Panc1 (cell line): ENCODE results near the gene MOK. TPM values are rescaled to one million over a fixed set of nuclear protein-coding genes. Genes with fewer than 3 reads are reported as not detected.

Experiments
- ATAC-seq: fragments of 200-7000 bp; cut with Tn5 transposase; 2 replicates; pipeline ENCODE4 v1.9.1; 2020; ENCODE audit warnings: mild to moderate bottlenecking, moderate library complexity
- BruUV-seq: library from RNA; stranded (reverse); fragments of 400-500 nt; replicated peaks from 2 replicates; lab custom pipeline; 2021; lab: Mats Ljungman, UMichigan
- CTCF ChIA-PET: fragments of 300-600 bp; sonication (Branson Sonifier 250); formaldehyde crosslinking; loops from one replicate; lab custom pipeline; 2022; ENCODE audit warnings: antibody characterized with exemption; lab: Charles Lee
- POLR2A ChIA-PET: fragments of 300-600 bp; sonication (Branson Sonifier 250); formaldehyde crosslinking; loops from one replicate; lab custom pipeline; 2022; ENCODE audit warnings: antibody characterized with exemption; lab: Charles Lee
- DNase-seq: peaks from one replicate; pipeline ENCODE4 v3.0.0-alpha.2; 2010; ENCODE audit warnings: low read depth, low spot score
- H3K27ac ChIP-seq: 2 replicates; pipeline ENCODE4 v1.5.1; 2011; ENCODE audit warnings: mild to moderate bottlenecking, low read length, inconsistent platforms
- H3K27me3 ChIP-seq: fragments of 200-500 bp; sonication (Bioruptor generic); 2 replicates; pipeline ENCODE4 v1.6.0; 2014; ENCODE audit warnings: low read length, inconsistent platforms; ENCODE audit not compliant: control insufficient read depth, insufficient read depth
- H3K36me3 ChIP-seq: fragments of 200-500 bp; sonication (Bioruptor generic); 2 replicates; pipeline ENCODE4 v1.5.1; 2014; ENCODE audit warnings: inconsistent platforms, mild to moderate bottlenecking, low read length, moderate library complexity; ENCODE audit not compliant: control insufficient read depth, insufficient read depth
- H3K4me1 ChIP-seq: 2 replicates; pipeline ENCODE4 v1.5.1; 2011; ENCODE audit warnings: inconsistent platforms, mild to moderate bottlenecking, low read length, moderate library complexity; ENCODE audit not compliant: control insufficient read depth, insufficient read depth
- H3K4me3 ChIP-seq, 2 experiments: 2 replicates each; pipeline ENCODE4 v1.5.1; 2011 to 2012; ENCODE audit warnings: low read depth in 2 of 2, low read length in 2 of 2, mild to moderate bottlenecking in 2 of 2, inconsistent platforms in 1 of 2, moderate library complexity in 1 of 2
- H3K9me3 ChIP-seq: fragments of 200-500 bp; sonication (Bioruptor generic); 2 replicates; pipeline ENCODE4 v1.5.1; 2014; ENCODE audit warnings: low read depth, mild to moderate bottlenecking, inconsistent platforms, low read length, moderate library complexity; ENCODE audit not compliant: control insufficient read depth, insufficient read depth
- CTCF ChIP-seq: fragments of 450-650 bp; IDR thresholded peaks from 2 replicates; pipeline ENCODE4 v1.5.1; 2017; ENCODE audit warnings: mild to moderate bottlenecking
- POLR2AphosphoS5 ChIP-seq: IDR thresholded peaks from 2 replicates; pipeline ENCODE4 v1.6.1; 2012; ENCODE audit warnings: mild to moderate bottlenecking, low read depth, low read length, moderate library complexity
- SIN3A ChIP-seq: IDR thresholded peaks from 2 replicates; pipeline ENCODE4 v1.6.1; 2012; ENCODE audit warnings: low read depth, mild to moderate bottlenecking, low read length, moderate library complexity, borderline replicate concordance; ENCODE audit not compliant: insufficient read depth
- TCF7L2 ChIP-seq: IDR thresholded peaks from 2 replicates; pipeline ENCODE4 v1.6.1; 2011; ENCODE audit warnings: mild to moderate bottlenecking, low read depth, low read length, inconsistent platforms
- in situ Hi-C: cut with HindIII; loops from 2 replicates; pipeline ENCODE4 v1.10.0; 2016; ENCODE audit warnings: low sequenced_read_pairs, low pct_unique_long_range_greater_than_20kb
- intact Hi-C: fragments of 100-400 bp; cut with micrococcal nuclease; formaldehyde crosslinking; loops from one replicate; pipeline ENCODE4 v1.10.0; 2022; ENCODE audit not compliant: unreplicated experiment
- total RNA-seq: library from RNA; stranded (reverse); gene quantifications from one replicate; pipeline ENCODE4 v1.2.1, GENCODE V29; 2021; ENCODE audit not compliant: unreplicated experiment
- TF ChIP-seq, protein P1 (sequence below), 2 experiments: IDR thresholded peaks; 2 replicates each; pipeline ENCODE4 v1.6.1; 2011 to 2012; ENCODE audit warnings: low read depth in 2 of 2, control low read depth in 1 of 2, low read length in 1 of 2, mild to moderate bottlenecking in 1 of 2, moderate library complexity in 1 of 2; ENCODE audit not compliant: insufficient read depth in 1 of 2

MOK gene
- total RNA-seq, 1 experiment from 2014 or later: 9.8 TPM

GRCh38 chr14:102184316-102185035, 120.5 kb downstream of the MOK start:
- Histone ChIP-seq H3K27me3 (no peaks in the 10 kb centered on the region), H3K36me3 (no peaks in the 10 kb centered on the region), H3K9me3 (no peaks in the 10 kb centered on the region), H3K4me1 (peaks cover 11% of the 10 kb centered on the region), H3K27ac (no peak overlapping the region), H3K4me3 (no peak overlapping the region)
- DNase-seq: no peak
- intact Hi-C loops (no loop called here), in situ Hi-C loops (no loop called here)
- no TSS peak for BruUV-seq
- no peak for ATAC-seq
- CTCF ChIA-PET: no interaction called here
- POLR2A ChIA-PET: no interaction called here
- TF ChIP-seq CTCF: no peak
- no peak for TF ChIP-seq POLR2AphosphoS5
- TF ChIP-seq TCF7L2: no peak

DNA sequence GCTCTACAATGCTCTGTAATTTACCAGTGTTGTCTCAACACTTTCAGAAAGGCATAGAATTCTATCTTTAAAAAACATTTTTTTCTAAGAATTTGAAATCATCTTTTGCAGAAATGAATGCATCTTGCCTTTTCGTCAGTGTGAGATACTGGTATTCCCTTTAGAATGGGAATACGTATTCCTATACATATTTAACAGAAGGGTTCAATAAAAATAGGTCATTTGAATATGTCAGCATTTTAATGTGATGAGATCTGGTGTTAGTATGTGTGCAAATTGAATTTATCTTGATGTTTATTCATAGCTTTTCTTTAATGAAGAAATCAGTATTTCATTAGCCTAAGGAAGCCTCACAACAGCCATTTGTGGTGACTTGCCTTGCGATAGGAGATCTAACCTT, 121.1 kb downstream of the MOK start:
- ChIA-PET CTCF (no interaction called here), POLR2A (no interaction called here)

More for the DNA sequence above, 121.1 kb downstream of the MOK start:
- intact Hi-C loops: no loop called here
- Histone ChIP-seq H3K27me3 (no peaks in the 10 kb centered on the region), H3K36me3 (no peaks in the 10 kb centered on the region), H3K4me3 (no peak overlapping the region), H3K4me1 (peaks cover 11% of the 10 kb centered on the region), H3K9me3 (no peaks in the 10 kb centered on the region), H3K27ac (no peak overlapping the region)
- in situ Hi-C loops: no loop called here
- no TSS peak for BruUV-seq
- no peak for ATAC-seq
- TF ChIP-seq CTCF (no peak), TCF7L2 (no peak), POLR2AphosphoS5 (no peak), SIN3A (no peak)
- TF ChIP-seq, protein P1, sequence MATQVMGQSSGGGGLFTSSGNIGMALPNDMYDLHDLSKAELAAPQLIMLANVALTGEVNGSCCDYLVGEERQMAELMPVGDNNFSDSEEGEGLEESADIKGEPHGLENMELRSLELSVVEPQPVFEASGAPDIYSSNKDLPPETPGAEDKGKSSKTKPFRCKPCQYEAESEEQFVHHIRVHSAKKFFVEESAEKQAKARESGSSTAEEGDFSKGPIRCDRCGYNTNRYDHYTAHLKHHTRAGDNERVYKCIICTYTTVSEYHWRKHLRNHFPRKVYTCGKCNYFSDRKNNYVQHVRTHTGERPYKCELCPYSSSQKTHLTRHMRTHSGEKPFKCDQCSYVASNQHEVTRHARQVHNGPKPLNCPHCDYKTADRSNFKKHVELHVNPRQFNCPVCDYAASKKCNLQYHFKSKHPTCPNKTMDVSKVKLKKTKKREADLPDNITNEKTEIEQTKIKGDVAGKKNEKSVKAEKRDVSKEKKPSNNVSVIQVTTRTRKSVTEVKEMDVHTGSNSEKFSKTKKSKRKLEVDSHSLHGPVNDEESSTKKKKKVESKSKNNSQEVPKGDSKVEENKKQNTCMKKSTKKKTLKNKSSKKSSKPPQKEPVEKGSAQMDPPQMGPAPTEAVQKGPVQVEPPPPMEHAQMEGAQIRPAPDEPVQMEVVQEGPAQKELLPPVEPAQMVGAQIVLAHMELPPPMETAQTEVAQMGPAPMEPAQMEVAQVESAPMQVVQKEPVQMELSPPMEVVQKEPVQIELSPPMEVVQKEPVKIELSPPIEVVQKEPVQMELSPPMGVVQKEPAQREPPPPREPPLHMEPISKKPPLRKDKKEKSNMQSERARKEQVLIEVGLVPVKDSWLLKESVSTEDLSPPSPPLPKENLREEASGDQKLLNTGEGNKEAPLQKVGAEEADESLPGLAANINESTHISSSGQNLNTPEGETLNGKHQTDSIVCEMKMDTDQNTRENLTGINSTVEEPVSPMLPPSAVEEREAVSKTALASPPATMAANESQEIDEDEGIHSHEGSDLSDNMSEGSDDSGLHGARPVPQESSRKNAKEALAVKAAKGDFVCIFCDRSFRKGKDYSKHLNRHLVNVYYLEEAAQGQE (IDR thresholded peaks at IDR 0.05; ENCODE audit: insufficient read depth in 1 of 2, low read depth in 2 of 2, low read length in 1 of 2): no peak
- no peak for DNase-seq
